ENCODE data around the gene PTPN3.

Gene PTPN3

GRCh38 chr9:109482391-109482916, 15.7 kb downstream of the PTPN3 start:
- no peak for TF ChIP-seq ARNTL (CRISPR knock-in tag; IDR thresholded peaks at IDR 0.05; ENCODE audit: borderline replicate concordance, low read depth)
- no peak for TF ChIP-seq ZFP30 (CRISPR knock-in tag; IDR thresholded peaks at IDR 0.05)
- no peak for TF ChIP-seq RARB (CRISPR knock-in tag; IDR thresholded peaks at IDR 0.05)
- TF ChIP-seq TCF4 (CRISPR knock-in tag; IDR thresholded peaks at IDR 0.05; ENCODE audit: borderline replicate concordance), result no peak
- no peak for TF ChIP-seq CSRNP3 (CRISPR knock-in tag; IDR thresholded peaks at IDR 0.05)
- TF ChIP-seq ZNF8 (CRISPR knock-in tag; IDR thresholded peaks at IDR 0.05), result no peak
- TF ChIP-seq, protein P1, sequence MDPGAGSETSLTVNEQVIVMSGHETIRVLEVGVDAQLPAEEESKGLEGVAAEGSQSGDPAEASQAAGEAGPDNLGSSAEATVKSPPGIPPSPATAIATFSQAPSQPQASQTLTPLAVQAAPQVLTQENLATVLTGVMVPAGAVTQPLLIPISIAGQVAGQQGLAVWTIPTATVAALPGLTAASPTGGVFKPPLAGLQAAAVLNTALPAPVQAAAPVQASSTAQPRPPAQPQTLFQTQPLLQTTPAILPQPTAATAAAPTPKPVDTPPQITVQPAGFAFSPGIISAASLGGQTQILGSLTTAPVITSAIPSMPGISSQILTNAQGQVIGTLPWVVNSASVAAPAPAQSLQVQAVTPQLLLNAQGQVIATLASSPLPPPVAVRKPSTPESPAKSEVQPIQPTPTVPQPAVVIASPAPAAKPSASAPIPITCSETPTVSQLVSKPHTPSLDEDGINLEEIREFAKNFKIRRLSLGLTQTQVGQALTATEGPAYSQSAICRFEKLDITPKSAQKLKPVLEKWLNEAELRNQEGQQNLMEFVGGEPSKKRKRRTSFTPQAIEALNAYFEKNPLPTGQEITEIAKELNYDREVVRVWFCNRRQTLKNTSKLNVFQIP (CRISPR knock-in tag; IDR thresholded peaks at IDR 0.05; ENCODE audit: borderline replicate concordance, low read depth), result no peak
- no peak for TF ChIP-seq TOX (CRISPR knock-in tag; IDR thresholded peaks at IDR 0.05; ENCODE audit: borderline replicate concordance)
- TF ChIP-seq ZC3H10 (CRISPR knock-in tag; IDR thresholded peaks at IDR 0.05), result no peak
- no peak for TF ChIP-seq PPARA (CRISPR knock-in tag; IDR thresholded peaks at IDR 0.05; ENCODE audit: borderline replicate concordance)
- TF ChIP-seq ZNF70 (CRISPR knock-in tag; IDR thresholded peaks at IDR 0.05), result no peak
- no peak for TF ChIP-seq ZFP3 (CRISPR knock-in tag; IDR thresholded peaks at IDR 0.05)
- no peak for TF ChIP-seq OSR1 (CRISPR knock-in tag; IDR thresholded peaks at IDR 0.05)
- no peak for TF ChIP-seq TSHZ2 (CRISPR knock-in tag; IDR thresholded peaks at IDR 0.05)
- TF ChIP-seq ESRRG (CRISPR knock-in tag; IDR thresholded peaks at IDR 0.05), result no peak
- no peak for TF ChIP-seq GLIS3 (CRISPR knock-in tag; IDR thresholded peaks at IDR 0.05)
- TF ChIP-seq BACH2 (CRISPR knock-in tag; IDR thresholded peaks at IDR 0.05; ENCODE audit: borderline replicate concordance), result no peak
- TF ChIP-seq CSDC2 (CRISPR knock-in tag; IDR thresholded peaks at IDR 0.05), result no peak
- TF ChIP-seq ISL1 (CRISPR knock-in tag; IDR thresholded peaks at IDR 0.05), result no peak
- TF ChIP-seq, protein P2, sequence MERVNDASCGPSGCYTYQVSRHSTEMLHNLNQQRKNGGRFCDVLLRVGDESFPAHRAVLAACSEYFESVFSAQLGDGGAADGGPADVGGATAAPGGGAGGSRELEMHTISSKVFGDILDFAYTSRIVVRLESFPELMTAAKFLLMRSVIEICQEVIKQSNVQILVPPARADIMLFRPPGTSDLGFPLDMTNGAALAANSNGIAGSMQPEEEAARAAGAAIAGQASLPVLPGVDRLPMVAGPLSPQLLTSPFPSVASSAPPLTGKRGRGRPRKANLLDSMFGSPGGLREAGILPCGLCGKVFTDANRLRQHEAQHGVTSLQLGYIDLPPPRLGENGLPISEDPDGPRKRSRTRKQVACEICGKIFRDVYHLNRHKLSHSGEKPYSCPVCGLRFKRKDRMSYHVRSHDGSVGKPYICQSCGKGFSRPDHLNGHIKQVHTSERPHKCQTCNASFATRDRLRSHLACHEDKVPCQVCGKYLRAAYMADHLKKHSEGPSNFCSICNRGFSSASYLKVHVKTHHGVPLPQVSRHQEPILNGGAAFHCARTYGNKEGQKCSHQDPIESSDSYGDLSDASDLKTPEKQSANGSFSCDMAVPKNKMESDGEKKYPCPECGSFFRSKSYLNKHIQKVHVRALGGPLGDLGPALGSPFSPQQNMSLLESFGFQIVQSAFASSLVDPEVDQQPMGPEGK (CRISPR knock-in tag; IDR thresholded peaks at IDR 0.05; ENCODE audit: borderline replicate concordance), result no peak
- ATAC-seq, result no peak; the same call in 2 of the 3 replicates

DNA sequence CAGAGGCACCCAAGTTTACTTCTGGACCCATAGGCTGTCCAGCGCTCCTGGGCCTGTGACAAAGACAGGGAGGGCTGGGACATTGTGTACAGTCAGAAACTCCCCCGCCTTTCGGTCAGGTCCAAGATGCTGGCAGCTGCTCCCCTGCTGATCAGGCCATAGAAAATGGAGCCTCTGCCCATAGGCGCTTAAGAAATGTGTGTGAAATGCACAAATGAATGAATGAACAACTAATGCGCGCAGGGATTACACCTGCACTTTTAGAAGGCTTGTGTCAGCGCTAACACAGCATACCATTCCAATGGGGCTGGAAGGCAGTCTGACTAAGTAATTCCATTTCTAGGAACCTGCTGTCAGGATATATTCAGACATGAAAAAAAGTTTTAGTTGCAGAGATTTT, 16.3 kb downstream of the PTPN3 start:
- TF ChIP-seq ZFP3 (CRISPR knock-in tag; IDR thresholded peaks at IDR 0.05) (no peak), PPARA (CRISPR knock-in tag; IDR thresholded peaks at IDR 0.05; ENCODE audit: borderline replicate concordance) (no peak), ISL1 (CRISPR knock-in tag; IDR thresholded peaks at IDR 0.05) (no peak), GLIS3 (CRISPR knock-in tag; IDR thresholded peaks at IDR 0.05) (no peak), RARB (CRISPR knock-in tag; IDR thresholded peaks at IDR 0.05) (no peak), BACH2 (CRISPR knock-in tag; IDR thresholded peaks at IDR 0.05; ENCODE audit: borderline replicate concordance) (no peak)
- TF ChIP-seq, protein P2 (CRISPR knock-in tag; IDR thresholded peaks at IDR 0.05; ENCODE audit: borderline replicate concordance), result no peak

DNA sequence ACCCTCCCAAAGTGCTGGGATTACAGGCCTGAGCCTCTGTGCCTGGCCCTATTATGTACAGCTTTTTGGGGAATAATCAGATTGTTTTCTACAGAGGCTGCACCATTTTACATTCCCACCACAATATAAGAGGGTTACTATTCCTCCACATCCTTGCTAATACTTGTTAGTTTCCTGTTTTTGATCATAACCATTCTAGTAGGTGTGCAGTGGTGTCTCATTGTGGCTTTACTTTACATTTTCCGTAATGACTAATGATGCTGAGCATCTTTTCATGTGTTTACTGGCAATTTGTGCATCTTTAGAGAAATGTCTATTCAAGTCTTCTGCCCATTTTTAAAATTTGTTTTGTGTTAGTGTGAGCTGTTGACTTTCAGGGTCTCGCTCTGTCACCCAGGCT, 18.3 kb downstream of the PTPN3 start:
- ATAC-seq, result no peak
- TF ChIP-seq ZFP30 (CRISPR knock-in tag; IDR thresholded peaks at IDR 0.05) (no peak), RARB (CRISPR knock-in tag; IDR thresholded peaks at IDR 0.05) (no peak), GLIS3 (CRISPR knock-in tag; IDR thresholded peaks at IDR 0.05) (no peak)
- TF ChIP-seq, protein P1 (CRISPR knock-in tag; IDR thresholded peaks at IDR 0.05; ENCODE audit: borderline replicate concordance, low read depth), result no peak

More for the DNA sequence above, 16.3 kb downstream of the PTPN3 start:
- ATAC-seq, result no peak
